HL-60 (cell line): ENCODE data around the gene SMIM3.
"Not testable (repeated sequence)": the region's sequence is repeated elsewhere in the genome, so short reads cannot be mapped to it uniquely, and the experiment has no call there.

Experiments
- DNase-seq, 2 experiments: peaks; one replicate each; pipeline ENCODE4 v3.0.0-alpha.2; 2010 to 2020; ENCODE audit warnings: low read depth in 1 of 2, low spot score in 1 of 2
- H3K27ac ChIP-seq: fragments of 250-450 bp; sonication (Bioruptor Pico); replicated peaks from 2 replicates; pipeline ENCODE4 v1.5.1; 2020; ENCODE audit warnings: mild to moderate bottlenecking, moderate library complexity
- H3K27me3 ChIP-seq: fragments of 250-450 bp; sonication (Bioruptor Pico); 2 replicates; pipeline ENCODE4 v1.5.1; 2021; ENCODE audit warnings: mild to moderate bottlenecking, moderate library complexity; ENCODE audit not compliant: insufficient read depth, poor library complexity, severe bottlenecking
- H3K4me3 ChIP-seq: replicated peaks from 2 replicates; pipeline ENCODE4 v1.5.1; 2011; ENCODE audit warnings: mild to moderate bottlenecking, control low read depth, low read length; ENCODE audit not compliant: insufficient read depth
- CTCF ChIP-seq: IDR thresholded peaks from one replicate; pipeline ENCODE4 v1.5.1; 2011; ENCODE audit warnings: low read length, control low read depth, inconsistent platforms; ENCODE audit not compliant: insufficient read depth
- GABPA ChIP-seq: IDR thresholded peaks from 2 replicates; pipeline ENCODE4 v1.6.1; 2012; ENCODE audit warnings: low read depth
- POLR2AphosphoS5 ChIP-seq: IDR thresholded peaks from 2 replicates; pipeline ENCODE4 v1.6.1; 2012; ENCODE audit warnings: low read depth
- REST ChIP-seq: IDR thresholded peaks from 2 replicates; pipeline ENCODE4 v1.6.1; 2012; ENCODE audit warnings: low read depth; ENCODE audit not compliant: insufficient replicate concordance
- SPI1 ChIP-seq: IDR thresholded peaks from 2 replicates; pipeline ENCODE4 v1.6.1; 2012; ENCODE audit warnings: low read depth, mild to moderate bottlenecking, borderline replicate concordance

The SMIM3 gene

GRCh38 chr5:150815010-150815409 is 36.5 kb downstream of the SMIM3 start:
- no peak for TF ChIP-seq CTCF
- Histone ChIP-seq H3K4me3 (no peak overlapping the region), H3K27me3 (no peaks in the 10 kb centered on the region), H3K27ac (no peak overlapping the region)
- no peak for DNase-seq

- no peak for TF ChIP-seq CTCF
- no peak for TF ChIP-seq GABPA
- no peak for TF ChIP-seq POLR2AphosphoS5
- TF ChIP-seq SPI1, result no peak
- TF ChIP-seq REST, result no peak
- H3K4me3 ChIP-seq, result no peak overlapping the region
- no peak overlapping the region for H3K27ac ChIP-seq
- no peak for DNase-seq
- no peaks in the 10 kb centered on the region for H3K27me3 ChIP-seq
Observed at GRCh38 chr5:150816946-150817345, 38.4 kb downstream of the SMIM3 start.

- Histone ChIP-seq H3K27ac (no peak overlapping the region), H3K27me3 (no peaks in the 10 kb centered on the region), H3K4me3 (no peak overlapping the region)
- TF ChIP-seq SPI1 (no peak), POLR2AphosphoS5 (no peak), REST (no peak), CTCF (no peak), GABPA (no peak)
- DNase-seq, result no peak
Observed at GRCh38 chr5:150829744-150830143, 51.2 kb downstream of the SMIM3 start.

GRCh38 chr5:150831821-150832220 is 53.3 kb downstream of the SMIM3 start:
- not testable (repeated sequence) for H3K27ac ChIP-seq, H3K4me3 ChIP-seq, DNase-seq, H3K27me3 ChIP-seq

GRCh38 chr5:150836064-150836463 is 57.5 kb downstream of the SMIM3 start:
- no peak for TF ChIP-seq CTCF
- TF ChIP-seq POLR2AphosphoS5, result no peak
- TF ChIP-seq GABPA, result no peak
- no peak for TF ChIP-seq REST
- TF ChIP-seq SPI1, result no peak
- Histone ChIP-seq H3K4me3 (no peak overlapping the region), H3K27ac (no peak overlapping the region), H3K27me3 (no peaks in the 10 kb centered on the region)
- DNase-seq, result no peak
